Thyroid gland (tissue), 4 donors: ENCODE data around the gene XBP1.

Experiments used
- POLR2A ChIP-seq, 2 donors: fragments of 450-650 bp; IDR thresholded peaks; one replicate each; pipeline ENCODE4 v1.6.1; 2017; ENCODE audit warnings: antibody characterized with exemption in 2 of 2, mild to moderate bottlenecking in 2 of 2, moderate library complexity in 1 of 2
- TF ChIP-seq, protein P1 (sequence below), 6 experiments: fragments of 200-600 bp in 3 of 6; fragments of 450-650 bp in 3 of 6; sonication (generic) in 3 of 6; IDR thresholded peaks; one replicate each; pipeline ENCODE4 v1.5.1; 2016 to 2019; ENCODE audit warnings: antibody characterized with exemption in 6 of 6, mild to moderate bottlenecking in 2 of 6, inconsistent platforms in 1 of 6, moderate library complexity in 1 of 6

DNA sequence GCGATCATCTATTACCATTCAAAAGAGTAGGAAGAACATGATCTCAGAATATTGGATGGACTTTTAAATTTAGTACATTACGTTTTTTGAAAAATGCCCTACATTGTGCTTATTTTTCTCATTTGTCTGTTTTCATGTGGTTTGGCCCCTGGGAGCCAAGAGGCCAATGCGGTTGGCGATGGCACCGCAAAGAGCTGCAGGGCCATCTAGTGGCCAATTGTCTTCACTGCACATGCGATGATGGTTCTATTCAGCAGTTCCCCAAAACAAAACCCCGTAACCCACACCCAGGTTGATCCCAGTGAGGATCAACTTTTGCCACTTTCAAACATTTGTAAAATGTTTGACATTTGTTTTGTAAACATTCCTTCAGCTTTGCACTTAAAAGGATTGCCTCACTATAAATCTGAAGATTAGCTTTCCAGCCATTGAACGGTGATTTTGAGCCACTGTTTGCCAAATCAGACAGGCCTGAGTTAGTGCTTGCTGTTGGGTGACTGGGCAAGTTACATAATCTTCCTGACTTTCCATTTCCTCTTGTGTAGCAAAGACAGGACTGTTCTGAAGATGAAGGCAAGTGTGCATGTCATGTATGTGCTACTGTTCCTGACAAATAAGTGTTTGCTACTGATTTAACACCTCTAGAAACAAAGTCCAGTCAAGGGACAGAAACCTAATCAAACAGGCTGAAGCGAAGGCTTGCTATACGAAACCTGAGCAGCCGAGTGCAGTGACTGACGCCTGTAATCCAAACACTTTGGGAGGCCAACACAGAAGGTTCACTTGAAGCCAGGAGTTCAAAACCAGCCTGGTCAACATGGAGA is 29.2 kb upstream of the XBP1 start:
- TF ChIP-seq, protein P1, sequence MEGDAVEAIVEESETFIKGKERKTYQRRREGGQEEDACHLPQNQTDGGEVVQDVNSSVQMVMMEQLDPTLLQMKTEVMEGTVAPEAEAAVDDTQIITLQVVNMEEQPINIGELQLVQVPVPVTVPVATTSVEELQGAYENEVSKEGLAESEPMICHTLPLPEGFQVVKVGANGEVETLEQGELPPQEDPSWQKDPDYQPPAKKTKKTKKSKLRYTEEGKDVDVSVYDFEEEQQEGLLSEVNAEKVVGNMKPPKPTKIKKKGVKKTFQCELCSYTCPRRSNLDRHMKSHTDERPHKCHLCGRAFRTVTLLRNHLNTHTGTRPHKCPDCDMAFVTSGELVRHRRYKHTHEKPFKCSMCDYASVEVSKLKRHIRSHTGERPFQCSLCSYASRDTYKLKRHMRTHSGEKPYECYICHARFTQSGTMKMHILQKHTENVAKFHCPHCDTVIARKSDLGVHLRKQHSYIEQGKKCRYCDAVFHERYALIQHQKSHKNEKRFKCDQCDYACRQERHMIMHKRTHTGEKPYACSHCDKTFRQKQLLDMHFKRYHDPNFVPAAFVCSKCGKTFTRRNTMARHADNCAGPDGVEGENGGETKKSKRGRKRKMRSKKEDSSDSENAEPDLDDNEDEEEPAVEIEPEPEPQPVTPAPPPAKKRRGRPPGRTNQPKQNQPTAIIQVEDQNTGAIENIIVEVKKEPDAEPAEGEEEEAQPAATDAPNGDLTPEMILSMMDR (IDR thresholded peaks at IDR 0.05), result peak; percentile 83 to 99 (median 97)
- no peak for TF ChIP-seq POLR2A (IDR thresholded peaks at IDR 0.05)
